Mesenteric fat pad (tissue), 1 donor: Measurements from ENCODE around the gene BTG4. TPM values are rescaled to one million over a fixed set of nuclear protein-coding genes. Genes with fewer than 3 reads are reported as not detected.

Experiments
- DNase-seq: peaks from one replicate; pipeline ENCODE4 v3.0.0-alpha.2; 2020; ENCODE audit warnings: low spot score
- total RNA-seq: library from RNA; stranded (reverse); fragmentation: NEBNext Ultra II Directional; extraction: Animal tissue kit (Norgen Biotek cat#: 25700); gene quantifications from one replicate; pipeline ENCODE4 v1.2.1, GENCODE V29; 2021
- donor health status: DM: yes; HTN: yes; CAD: no.

Gene BTG4
- total RNA-seq, 1 donor from 2014 or later = not detected

- no peak for DNase-seq
Measured at GRCh38 chr11:111456859-111457730, 55.1 kb downstream of the BTG4 start.

GRCh38 chr11:111456086-111456858 is 55.9 kb downstream of the BTG4 start:
- no peak for DNase-seq

GRCh38 chr11:111455291-111456085 is 56.7 kb downstream of the BTG4 start:
- no peak for DNase-seq

DNA sequence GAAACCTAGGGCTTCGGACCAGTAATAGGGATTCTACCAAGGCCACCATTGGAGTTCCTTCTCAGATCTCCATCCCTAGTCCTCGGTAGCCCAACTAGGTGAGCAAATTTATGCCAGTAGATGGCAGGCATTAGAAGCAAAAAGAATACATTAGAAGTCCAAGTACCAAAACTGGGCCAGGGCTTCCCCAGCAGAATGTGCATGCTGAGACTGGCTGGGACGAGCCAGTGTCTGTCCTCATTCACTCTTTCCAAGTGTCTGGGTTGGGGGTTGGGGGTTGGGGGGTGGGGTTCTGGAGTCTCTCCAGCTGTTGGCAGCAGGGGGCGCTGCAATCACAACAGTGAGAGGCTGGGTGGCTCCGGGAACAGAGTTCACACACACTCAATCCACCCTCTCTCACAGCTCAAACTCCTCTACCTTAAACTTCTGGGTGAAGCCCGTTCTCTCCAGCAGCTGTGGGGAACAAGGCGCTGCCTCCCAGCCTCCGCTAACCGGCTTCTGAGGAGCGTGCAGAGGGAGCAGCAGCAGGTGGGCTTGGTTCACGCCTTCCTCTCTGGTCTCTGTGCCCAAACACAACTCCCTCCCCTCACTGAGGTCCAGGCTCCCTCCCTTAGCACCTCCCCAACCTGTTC is 57.5 kb downstream of the BTG4 start:
- no peak for DNase-seq

DNA sequence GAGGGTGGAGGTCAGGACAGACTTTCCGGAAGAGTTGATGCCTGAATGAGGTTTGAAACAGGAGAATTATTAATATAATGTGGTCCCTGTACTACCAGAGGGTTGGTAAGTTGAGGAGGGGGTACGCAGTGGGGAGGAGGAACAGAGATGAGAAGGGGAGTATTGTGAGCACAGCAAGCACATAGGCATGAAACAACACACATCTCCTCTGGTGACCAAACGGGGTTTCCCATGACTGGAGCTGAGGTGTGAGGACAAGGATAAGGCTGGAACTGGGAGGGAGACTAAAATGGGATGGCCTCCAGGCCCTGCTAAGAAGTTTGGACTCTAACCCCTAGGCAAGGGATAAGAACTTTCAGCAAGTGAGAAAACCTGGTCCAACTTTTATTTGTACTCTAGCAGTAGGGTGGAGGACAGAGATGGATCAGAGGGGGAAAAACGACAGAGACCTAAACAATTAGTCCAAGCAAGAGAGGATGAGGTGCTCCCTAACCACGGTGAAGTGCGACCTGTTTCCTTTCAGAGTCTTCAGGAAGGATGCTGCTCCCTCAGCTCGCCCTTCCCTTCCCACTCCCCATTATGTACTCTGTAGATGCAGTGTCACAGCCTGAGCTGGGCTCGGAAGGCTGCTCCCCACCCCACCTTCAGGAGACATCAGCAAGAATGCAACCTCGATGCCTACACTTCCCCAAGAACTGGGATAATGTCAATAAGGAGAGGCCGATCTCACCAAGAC is 59.2 kb downstream of the BTG4 start:
- DNase-seq = no peak

GRCh38 chr11:111452146-111452545 is 60.0 kb downstream of the BTG4 start:
- DNase-seq = no peak

- DNase-seq = no peak
Measured at GRCh38 chr11:111450480-111451320, 61.5 kb downstream of the BTG4 start.

DNA sequence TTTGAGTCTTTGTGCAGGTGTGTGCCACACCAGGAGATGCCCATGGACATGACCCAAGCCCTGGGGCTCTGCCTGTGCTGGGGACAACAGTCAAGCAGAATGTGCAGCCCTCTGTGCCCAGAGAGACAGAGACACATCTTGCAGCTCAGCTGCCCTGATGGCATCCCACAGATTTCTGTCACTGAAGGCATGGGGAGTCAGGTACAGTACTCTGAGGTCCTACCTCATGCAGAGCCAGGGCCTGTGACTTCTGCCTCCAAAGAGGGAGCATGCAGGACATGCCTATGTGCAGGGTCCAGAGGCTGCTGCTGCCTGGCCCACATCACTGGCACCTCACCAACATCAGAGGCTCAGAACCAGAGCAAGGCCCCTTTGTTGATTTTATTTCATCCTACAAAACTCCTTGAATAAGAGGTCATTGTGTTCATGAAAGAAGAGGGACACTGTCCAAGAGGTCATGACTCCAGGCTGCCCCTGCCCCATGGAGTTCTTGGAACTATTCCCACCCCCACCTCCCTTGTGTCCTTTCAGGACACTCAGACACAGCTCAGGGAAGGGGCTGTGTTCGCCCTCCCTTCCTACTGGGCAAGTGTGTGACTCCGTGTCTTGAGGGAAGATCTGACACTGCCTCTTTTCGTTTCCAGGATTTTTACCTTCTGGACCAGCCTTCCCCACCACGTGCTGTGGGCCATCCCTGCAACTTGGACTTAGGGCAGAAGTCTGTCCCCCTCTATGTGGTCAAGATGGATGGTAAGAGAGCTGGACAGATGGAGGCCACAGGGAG is 62.3 kb downstream of the BTG4 start:
- DNase-seq = no peak

DNA sequence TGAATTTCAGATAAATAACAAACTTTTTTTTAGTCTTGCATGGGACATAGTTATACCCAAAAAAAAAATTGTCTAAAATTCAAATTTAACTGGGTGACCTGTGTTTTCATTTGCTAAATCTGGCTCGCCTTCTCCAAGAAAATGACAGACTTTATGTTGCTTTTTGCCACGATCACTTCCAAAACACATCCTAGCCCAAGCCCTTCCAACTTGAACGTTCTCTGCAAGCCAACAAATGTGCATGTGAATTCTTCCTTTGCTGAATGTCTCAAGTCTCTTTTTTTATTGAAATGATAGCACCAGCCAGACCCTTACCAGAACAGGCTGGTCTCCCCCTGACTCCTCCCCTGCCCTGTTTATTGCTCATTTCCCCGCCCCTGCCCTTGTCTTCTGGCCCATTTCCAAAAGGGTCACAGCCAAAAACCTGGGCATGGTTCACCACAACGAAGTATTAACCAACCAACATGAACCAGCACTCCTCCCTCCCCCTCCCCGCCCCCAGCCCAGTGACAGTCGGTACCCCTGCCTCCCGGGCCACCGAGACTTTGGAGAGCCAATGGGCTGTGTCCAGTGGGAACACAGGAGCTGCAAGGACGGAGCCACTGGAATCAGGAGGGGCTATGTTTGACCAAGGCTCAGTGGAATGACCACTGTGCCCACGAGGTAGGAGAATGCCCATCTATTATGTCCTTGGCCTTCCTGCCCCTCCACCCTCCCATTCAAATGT is 63.2 kb downstream of the BTG4 start:
- no peak for DNase-seq

- no peak for DNase-seq
Measured at GRCh38 chr11:111448414-111448813, 63.8 kb downstream of the BTG4 start.

DNA sequence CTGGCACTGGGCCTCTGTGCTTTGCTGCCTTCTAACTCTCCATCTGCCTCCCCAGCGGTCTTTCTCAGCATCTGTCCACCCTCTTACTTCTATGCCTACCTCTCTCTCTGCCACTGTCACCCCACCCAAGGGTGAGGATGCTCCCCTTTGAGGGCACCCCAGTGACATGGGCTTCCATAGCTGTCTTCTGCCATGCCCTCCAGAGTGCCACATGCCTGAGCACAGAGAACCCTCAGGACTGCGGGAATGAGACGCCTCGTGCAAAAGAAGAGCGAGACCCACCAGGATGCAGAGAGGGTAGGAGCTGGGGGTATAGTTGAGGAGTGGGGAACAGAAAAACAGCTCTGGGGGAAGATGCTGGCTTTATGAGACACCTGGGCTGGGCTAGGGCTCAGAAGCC is 64.3 kb downstream of the BTG4 start:
- no peak for DNase-seq

DNA sequence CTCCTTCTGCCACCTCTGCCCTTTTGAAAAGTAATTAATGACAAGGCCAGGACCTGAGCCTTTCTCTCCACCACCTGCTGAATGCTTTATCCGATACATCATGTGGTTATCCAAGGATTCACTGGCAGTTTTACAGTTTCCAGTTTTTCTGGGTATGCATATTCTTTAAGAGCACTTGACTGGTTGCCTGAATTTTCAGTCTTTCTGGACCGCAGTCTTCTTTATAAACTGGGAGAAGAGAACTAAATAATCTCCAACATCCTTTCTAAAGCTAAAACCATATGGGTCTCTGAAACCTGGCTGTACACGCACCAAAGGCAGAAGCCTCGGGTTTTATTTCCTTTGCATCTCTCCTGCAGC is 65.1 kb downstream of the BTG4 start:
- no peak for DNase-seq

DNA sequence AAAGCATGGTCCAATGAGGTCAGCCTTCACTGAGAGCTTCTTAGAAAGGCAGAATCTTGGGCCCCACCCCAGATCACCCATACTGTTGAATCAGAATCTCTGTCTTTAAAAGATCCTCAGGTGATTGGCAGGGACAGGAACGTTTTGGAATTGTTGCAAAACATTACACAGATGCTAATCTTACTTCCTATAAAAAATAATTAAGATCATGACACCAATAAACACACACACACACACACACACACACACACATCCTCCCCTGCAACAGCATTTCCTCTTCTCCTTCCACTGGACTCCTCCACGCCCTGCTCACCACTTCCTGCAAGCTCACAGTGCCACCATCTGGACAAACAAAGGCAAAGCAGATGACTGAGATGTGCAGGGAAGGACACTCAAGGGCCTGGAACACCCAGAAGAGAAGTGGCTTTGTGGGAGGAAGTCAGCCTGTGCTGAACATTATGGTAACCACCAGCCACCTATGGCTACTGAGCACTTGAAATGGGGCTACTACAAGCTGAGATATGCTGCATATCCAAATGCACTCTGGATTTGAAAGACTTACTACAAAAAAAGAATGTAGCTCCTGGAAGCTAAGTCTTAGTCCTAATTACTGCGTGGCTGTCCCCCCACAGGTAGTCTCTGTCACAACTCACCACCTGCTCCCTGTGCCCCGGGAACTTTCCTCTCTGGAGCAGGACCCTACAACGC is 65.6 kb downstream of the BTG4 start:
- no peak for DNase-seq

DNA sequence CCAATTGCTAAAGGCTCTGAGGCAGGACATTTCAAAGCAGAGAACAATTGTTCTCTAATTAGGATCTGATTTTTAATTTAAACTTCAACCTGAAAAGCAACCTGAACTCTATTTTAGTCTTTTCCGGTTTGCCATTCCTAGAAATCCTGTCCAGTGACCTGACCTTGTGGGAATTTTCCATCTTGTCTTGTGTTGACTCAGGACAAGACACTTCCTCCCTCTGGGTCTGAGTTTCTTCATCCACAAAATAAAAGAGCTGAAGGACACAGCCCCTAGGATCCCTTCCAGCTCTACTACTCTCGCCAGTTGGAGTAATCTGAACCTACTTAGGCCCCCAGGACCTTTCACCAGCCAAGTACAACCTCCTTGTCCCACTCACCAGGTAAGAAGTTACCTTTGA is 66.6 kb downstream of the BTG4 start:
- DNase-seq = no peak
